Stimulated activated effector memory CD8-positive, alpha-beta T cell treated with anti-CD3 and anti-CD28 coated beads, Interleukin-12 subunit alpha, Interleukin-12 subunit beta, amount 100 ng/mL, for 72 hours (primary cell): Measurements from ENCODE around the gene OXSR1.

ENCODE experiments used
- ATAC-seq: fragments of 150-1000 bp; cut with Tn5 transposase; 2 replicates; pipeline ENCODE4 v1.10.0; 2021
- DNase-seq, 2 donors: peaks; one replicate each; pipeline ENCODE4 v3.0.0; 2021 to 2022; ENCODE audit warnings: low spot score in 2 of 2
- H3K27ac Mint-ChIP-seq: one replicate; pipeline ENCODE4 v1.8.0; 2022; ENCODE audit warnings: mild to moderate bottlenecking, mixed read lengths
- H3K36me3 Mint-ChIP-seq: one replicate; pipeline ENCODE4 v1.8.0; 2022; ENCODE audit warnings: mild to moderate bottlenecking, mixed read lengths
- H3K4me1 Mint-ChIP-seq: one replicate; pipeline ENCODE4 v1.8.0; 2022; ENCODE audit warnings: mixed read lengths
- H3K4me3 Mint-ChIP-seq: one replicate; pipeline ENCODE4 v1.8.0; 2022; ENCODE audit warnings: mild to moderate bottlenecking, mixed read lengths
- H3K9me3 Mint-ChIP-seq: one replicate; pipeline ENCODE4 v1.8.0; 2022; ENCODE audit warnings: mixed read lengths

OXSR1 gene

DNA sequence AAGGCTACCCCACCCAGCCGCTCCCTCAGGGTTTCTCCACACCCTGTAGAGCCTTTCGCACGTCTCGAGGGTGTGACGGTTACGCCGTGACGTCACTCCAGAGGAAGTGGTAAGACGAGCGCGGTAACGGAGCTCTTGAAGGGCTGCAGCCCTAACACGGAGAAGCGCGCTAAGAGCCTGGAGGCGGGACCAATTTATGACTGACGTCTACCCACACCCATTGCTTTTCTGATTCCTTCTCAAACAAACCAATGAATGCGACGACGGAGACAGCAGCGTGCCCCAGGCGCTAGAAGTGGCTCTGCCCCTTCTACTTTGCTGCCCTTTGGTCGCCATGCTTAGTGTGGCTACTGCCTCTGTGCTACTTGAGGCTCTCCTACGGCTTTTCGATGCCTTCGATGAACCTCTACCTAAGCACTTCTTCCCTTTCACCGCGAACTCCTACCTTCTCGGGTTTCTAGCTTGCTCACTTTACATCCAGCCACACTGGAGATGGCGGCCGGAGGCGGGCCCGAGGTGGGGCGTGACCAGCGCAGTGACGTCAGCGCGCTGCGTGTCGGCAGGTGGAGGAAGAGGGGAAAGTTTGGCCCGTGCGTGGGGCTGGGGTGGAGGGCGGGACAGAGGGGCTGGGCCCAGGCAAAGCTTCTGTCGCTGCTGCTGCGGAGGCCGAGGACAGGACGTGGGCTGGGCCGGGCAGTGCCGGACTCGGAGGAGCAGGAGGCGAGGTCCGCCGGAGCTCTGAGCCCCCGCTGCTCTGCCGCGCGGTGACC lies at the start of gene OXSR1:
TSS of gene OXSR1 (plus strand) at position 586 of the 770 bp plus-strand sequence. CDS start 340 bp downstream, outside the sequence.
- peak; percentile 93 for ATAC-seq
- H3K4me3 Mint-ChIP-seq, result peak within 1 kb of the TSS; percentile 95
- peak within 1 kb of the TSS; percentile 99 for H3K27ac Mint-ChIP-seq
- peaks cover 49% of the 10 kb centered on the region for H3K4me1 Mint-ChIP-seq
- H3K9me3 Mint-ChIP-seq, result no peaks in the 10 kb centered on the region
- peak; percentile 90 to 98 for DNase-seq
- H3K36me3 Mint-ChIP-seq, result peaks cover 54% of the 10 kb centered on the region

DNA sequence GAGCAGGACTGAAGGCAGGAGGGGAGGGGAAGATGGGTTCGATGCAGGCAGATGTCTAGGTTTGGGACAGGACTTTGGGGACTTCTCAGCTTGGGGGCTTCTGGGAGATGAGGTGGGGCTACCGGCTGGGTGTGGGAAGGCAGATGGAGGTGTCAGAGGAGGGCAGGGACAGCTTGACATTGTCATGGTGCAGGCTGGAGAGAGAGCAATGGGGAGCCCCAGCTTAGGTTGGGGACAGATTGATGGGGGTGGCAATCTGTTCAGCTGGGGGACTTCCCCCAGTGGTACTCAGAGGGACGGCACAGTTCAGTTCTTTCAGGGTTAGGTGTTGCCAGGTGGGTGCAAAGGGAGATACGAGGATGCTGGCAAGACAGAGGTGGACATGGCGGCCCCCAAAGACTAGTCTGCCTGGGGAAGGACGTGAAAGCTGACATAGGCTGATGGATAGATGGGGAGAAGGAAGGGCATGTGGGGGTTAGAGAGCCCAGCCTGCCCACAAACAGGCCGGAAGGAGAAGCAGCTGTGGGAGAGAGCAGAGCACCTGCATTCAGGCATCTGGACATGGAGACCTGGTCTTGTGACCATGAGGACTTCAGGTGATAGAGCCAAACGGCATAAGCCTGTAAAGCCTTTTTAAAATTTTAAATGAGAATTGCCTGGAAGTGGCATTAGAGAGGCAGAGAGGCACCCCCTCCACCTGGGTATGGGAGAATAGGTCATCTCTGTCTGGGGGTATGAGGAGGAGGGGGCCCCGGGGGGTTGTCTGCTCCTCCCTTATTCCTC lies 49.5 kb upstream of the OXSR1 start:
- H3K9me3 Mint-ChIP-seq, result no peaks in the 10 kb centered on the region
- no peak overlapping the region for H3K4me3 Mint-ChIP-seq
- DNase-seq (no peak), ATAC-seq (no peak)
- H3K27ac Mint-ChIP-seq, result peak overlapping the region; percentile 55
- peaks cover 18% of the 10 kb centered on the region for H3K4me1 Mint-ChIP-seq
- peaks cover 13% of the 10 kb centered on the region for H3K36me3 Mint-ChIP-seq

DNA sequence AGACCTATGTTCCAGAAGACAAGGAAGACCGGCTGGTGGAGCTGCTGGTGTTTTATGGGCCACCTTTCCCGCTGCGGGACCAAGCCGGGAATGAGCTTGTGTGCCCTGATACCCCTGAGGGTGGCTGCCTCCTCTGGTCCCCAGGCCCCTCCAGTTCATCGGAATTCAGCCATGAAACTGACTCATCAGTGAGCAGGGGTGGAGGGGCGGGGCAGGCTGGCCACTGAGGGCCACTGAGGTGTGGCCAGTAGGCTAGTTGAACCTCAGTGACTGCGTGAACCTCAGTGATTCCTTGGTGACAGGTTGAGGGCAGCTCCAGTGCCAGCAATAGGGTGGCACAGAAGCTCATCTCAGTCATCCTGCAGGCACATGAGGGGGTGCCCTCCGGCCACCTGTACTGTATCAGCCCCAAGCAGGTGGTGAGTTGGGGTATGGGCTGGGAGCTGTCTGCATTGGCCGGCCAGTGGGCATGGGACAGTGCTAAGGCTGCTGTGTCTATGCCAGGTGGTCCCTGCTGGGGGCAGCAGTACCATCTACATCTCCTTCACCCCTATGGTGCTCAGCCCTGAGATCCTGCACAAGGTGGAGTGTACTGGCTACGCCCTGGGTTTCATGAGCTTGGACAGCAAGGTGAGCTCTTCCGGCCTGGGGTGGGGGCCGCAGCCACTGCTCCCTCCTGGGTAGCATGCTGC lies 48.7 kb upstream of the OXSR1 start:
- Mint-ChIP-seq H3K4me3 (no peak overlapping the region), H3K36me3 (peaks cover 18% of the 10 kb centered on the region), H3K27ac (no peak overlapping the region), H3K9me3 (no peaks in the 10 kb centered on the region), H3K4me1 (peaks cover 18% of the 10 kb centered on the region)
- DNase-seq, result no peak
- ATAC-seq, result no peak

DNA sequence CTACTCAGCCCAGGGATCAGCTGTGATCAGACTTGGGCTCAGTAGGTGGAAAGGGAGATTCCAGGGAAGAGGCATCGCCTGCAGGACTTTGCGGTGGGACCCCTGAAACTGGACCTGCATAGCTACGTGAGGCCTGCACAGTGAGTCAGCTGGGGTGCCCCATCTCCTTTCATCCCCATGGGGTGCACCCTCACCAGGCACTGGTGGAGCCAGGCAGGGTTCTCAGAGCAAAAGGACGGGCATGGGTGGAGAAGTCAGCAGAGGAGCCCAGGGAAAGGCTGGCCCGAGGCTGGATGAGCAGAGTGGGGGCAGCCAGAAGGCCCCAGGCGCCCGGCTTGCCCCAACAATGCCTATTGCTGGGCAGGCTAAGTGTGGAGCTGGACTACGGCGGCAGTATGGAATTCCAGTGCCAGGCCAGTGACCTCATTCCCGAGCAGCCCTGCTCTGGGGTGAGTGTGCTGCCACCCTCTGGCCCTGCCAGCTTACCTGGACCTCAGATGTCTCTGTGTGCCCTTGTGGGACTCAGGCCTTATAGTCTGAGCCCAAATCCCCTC lies 48.1 kb upstream of the OXSR1 start:
- Mint-ChIP-seq H3K9me3 (no peaks in the 10 kb centered on the region), H3K4me1 (peaks cover 18% of the 10 kb centered on the region), H3K27ac (no peak overlapping the region), H3K36me3 (peaks cover 22% of the 10 kb centered on the region), H3K4me3 (no peak overlapping the region)
- no peak for ATAC-seq
- DNase-seq, result no peak

DNA sequence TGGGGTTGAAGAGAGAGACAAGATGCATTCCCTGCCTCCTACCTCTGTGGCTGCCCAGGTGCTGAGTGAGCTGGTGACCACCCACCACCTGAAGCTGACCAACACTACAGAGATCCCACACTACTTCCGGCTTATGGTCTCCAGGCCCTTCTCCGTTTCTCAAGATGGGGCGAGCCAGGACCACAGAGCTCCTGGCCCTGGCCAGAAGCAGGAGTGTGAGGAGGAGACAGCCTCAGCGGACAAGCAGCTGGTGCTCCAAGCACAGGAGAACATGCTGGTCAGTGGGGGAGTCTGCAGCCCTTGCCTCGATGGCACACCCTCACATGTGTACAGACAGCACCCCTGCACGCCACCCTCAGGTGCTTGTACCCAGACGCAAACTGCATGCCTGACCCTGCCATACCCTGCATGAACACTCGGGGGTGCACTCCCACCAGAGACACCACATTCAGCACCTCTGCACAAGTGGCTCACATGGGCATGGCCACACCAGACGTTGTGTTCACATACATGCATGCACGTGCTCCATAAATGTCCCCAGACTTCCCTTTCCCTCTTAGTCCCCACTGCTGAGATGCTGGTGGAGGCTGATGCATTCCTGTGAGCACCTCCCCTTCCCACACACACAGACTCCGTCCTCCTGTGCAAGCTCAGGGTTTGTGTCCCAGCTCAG lies 47.5 kb upstream of the OXSR1 start:
- DNase-seq, result peak; percentile 65 to 87
- Mint-ChIP-seq H3K9me3 (no peaks in the 10 kb centered on the region), H3K36me3 (peaks cover 28% of the 10 kb centered on the region), H3K4me3 (no peak overlapping the region), H3K27ac (peak overlapping the region; percentile 93), H3K4me1 (peaks cover 18% of the 10 kb centered on the region)
- peak; percentile 79 for ATAC-seq

DNA sequence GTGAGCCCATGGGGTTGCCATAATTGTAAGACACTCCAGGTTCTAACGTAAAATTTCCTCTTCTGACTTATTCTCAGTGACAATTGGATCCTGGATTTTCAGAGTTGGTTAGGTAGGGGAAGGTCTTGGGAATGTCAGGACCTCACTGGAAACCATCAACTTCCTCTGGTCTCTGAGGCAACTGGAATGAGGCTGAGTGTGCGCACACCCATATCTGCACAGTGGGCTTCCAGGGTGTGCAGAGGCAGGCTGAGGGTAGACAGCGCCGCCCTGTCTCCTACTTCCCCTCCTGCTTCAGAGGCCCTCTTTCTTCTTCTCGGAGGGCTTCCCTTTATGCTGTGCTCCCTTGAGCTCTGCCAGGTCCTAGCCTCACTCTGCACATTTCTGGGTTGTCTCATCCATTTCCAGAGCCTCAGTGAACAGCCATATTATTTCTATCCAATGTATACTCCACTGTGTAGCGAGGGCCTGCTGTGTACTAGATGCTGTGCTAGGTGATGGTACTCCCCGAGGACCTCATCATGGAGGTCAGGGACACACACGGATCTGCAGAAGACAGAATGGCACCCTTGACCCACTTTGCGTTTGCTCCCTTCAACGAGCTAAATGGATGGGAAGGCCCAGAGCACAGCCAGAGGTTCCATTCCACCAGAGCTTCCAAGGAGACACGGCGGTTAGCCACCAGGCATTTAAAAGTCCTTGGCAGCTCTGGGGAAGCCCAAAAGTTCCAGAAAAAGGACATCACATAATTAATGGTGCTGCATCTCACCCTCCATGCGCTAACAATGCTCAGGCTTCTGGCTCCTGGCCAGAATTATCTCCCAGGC lies 46.7 kb upstream of the OXSR1 start:
- DNase-seq, result no peak
- Mint-ChIP-seq H3K9me3 (no peaks in the 10 kb centered on the region), H3K27ac (peak overlapping the region; percentile 93), H3K4me1 (peaks cover 18% of the 10 kb centered on the region), H3K36me3 (peaks cover 36% of the 10 kb centered on the region), H3K4me3 (no peak overlapping the region)
- no peak for ATAC-seq

DNA sequence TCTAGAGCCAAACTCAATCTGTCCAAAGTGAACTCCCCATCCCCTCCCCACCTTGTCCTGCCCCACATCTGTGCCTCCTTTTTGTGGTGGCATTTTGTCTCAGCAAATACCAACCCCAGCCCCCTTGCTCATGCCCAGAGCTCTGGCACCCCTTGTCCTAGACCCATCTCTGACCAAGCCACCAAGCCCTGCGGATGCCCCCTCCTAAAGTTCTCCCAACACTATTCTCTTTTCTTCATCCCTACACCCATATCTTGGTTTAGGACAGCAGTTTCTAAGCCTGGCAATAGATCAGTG lies 46.1 kb upstream of the OXSR1 start:
- peaks cover 18% of the 10 kb centered on the region for H3K4me1 Mint-ChIP-seq
- peaks cover 41% of the 10 kb centered on the region for H3K36me3 Mint-ChIP-seq
- peak overlapping the region; percentile 93 for H3K27ac Mint-ChIP-seq
- no peak overlapping the region for H3K4me3 Mint-ChIP-seq
- DNase-seq, result no peak
- ATAC-seq, result no peak
- H3K9me3 Mint-ChIP-seq, result no peaks in the 10 kb centered on the region

DNA sequence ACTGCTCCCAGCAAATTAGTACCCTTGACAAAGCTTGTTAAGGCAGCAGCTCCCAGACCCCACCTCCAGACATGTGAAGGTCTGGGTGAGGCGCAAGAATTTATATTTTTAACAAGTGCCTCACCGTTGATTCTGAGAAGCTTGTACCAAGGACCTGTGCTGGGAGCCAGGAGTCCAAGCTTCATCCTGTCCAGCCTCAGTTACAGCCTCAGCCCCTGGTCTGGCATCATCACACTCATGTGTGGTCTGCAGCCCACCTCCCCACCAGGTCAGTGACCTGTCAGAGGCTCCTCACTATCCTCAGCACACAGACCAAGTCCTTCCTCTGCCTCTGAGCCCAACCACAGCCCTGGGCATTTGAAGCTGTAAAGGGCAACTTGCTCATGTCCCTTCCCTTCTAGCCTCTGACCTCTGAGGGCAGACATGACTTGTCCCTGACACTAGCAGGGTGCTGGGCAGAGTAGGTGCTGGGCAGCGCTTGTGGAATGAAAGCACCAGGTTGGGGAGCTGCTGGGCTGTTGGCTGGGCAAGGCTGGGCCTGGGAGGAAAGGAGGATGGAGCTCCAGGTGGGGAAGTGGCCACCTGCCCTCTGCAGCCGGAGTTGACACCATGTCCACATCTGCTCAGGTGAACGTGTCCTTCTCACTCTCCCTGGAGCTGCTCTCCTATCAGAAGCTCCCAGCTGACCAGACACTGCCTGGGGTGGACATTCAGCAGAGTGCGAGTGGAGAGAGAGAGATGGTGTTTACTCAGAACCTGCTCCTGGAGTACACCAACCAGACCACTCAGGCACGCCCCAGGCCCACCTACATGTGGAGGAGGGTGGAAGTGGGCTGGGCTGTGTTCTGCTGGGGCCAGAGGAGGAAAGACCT lies 45.3 kb upstream of the OXSR1 start:
- H3K9me3 Mint-ChIP-seq, result no peaks in the 10 kb centered on the region
- no peak for DNase-seq
- H3K4me1 Mint-ChIP-seq, result peaks cover 18% of the 10 kb centered on the region
- H3K36me3 Mint-ChIP-seq, result peaks cover 50% of the 10 kb centered on the region
- no peak for ATAC-seq
- H3K27ac Mint-ChIP-seq, result peak overlapping the region; percentile 93
- H3K4me3 Mint-ChIP-seq, result no peak overlapping the region

DNA sequence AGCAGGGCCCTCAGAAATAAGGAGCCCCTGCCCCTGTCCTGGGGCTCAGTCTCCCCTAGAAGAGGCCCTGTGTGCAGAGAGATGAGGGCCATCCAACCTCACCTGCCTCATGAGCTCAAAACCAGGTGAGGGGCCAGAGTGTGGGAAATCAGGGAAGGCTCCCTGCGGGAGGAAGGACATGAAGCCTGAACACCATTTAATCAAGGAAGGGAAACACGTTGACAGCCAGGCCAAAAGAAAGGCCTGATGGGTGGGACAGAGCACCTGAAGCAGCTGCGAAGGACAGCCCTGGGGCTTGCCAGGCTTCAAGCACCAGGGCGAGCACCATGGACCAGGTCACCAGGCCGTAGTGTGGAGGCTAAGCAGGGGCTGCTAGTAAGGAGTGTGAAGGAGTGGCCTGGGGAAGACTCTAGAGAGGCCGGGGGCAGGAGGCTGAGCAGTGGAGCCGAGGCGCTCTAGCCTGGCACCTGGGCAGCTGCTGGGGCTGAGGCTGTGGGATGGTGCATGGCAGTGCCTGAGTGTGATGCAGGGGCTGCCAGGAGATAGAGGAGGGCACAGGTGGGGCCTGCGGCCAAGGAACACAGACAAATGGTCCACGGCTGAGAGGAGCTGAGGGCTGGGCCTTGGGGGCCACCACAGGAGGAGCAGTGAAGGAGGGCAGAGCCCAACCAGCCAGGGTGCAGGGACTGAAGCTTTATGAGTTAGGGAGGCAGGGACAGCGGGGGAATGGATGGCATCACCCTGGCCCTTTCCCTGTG lies 44.5 kb upstream of the OXSR1 start:
- DNase-seq (no peak), ATAC-seq (no peak)
- Mint-ChIP-seq H3K4me3 (no peak overlapping the region), H3K4me1 (peaks cover 19% of the 10 kb centered on the region), H3K9me3 (no peaks in the 10 kb centered on the region), H3K27ac (peak overlapping the region; percentile 93), H3K36me3 (peaks cover 58% of the 10 kb centered on the region)

DNA sequence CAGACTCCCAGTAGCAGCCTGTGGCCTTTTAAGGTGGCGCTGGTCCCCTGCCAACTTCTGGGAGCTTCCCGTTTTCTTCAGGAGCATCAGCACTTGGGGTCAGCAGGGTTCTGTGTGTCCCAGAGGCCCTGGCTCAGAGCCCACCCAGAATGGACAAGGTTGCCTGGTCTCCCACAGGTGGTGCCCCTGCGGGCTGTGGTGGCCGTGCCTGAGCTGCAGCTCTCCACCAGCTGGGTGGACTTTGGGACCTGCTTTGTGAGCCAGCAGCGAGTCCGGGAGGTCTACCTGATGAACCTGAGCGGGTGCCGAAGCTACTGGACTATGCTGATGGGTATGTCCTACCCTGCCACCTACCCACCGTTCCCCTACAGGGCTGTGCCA lies 43.9 kb upstream of the OXSR1 start:
- H3K9me3 Mint-ChIP-seq, result no peaks in the 10 kb centered on the region
- H3K4me3 Mint-ChIP-seq, result no peak overlapping the region
- DNase-seq (no peak), ATAC-seq (no peak)
- peaks cover 18% of the 10 kb centered on the region for H3K4me1 Mint-ChIP-seq
- no peak overlapping the region for H3K27ac Mint-ChIP-seq
- H3K36me3 Mint-ChIP-seq, result peaks cover 64% of the 10 kb centered on the region

DNA sequence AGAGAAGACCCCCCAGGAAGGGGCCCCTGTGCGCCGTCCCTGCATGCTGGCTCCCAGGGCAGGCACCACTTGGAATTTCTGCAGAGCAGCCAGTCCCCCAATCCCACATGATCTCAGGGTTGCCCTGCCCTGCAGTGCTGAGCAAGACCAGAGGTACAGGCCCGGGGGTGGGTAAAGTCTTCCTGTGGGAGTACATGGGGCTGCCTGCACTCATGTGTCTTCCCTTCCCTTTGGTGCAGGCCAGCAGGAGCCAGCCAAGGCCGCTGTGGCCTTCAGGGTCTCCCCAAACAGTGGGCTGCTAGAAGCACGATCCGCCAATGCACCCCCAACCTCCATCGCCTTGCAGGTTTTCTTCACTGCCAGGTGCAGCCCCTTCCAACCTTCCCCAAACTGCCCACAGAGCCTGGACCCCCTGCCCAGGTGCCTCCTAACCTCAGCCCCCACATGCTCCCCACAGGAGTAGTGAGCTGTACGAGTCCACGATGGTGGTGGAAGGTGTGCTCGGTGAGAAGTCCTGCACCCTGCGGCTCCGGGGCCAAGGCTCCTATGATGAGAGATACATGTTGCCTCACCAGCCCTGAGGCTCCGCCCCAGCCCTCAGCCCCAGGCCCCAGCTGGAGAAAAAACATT lies 43.4 kb upstream of the OXSR1 start:
- Mint-ChIP-seq H3K36me3 (peaks cover 69% of the 10 kb centered on the region), H3K4me1 (peaks cover 18% of the 10 kb centered on the region), H3K4me3 (no peak overlapping the region), H3K9me3 (no peaks in the 10 kb centered on the region), H3K27ac (peak overlapping the region; percentile 74)
- DNase-seq, result no peak
- ATAC-seq, result no peak

DNA sequence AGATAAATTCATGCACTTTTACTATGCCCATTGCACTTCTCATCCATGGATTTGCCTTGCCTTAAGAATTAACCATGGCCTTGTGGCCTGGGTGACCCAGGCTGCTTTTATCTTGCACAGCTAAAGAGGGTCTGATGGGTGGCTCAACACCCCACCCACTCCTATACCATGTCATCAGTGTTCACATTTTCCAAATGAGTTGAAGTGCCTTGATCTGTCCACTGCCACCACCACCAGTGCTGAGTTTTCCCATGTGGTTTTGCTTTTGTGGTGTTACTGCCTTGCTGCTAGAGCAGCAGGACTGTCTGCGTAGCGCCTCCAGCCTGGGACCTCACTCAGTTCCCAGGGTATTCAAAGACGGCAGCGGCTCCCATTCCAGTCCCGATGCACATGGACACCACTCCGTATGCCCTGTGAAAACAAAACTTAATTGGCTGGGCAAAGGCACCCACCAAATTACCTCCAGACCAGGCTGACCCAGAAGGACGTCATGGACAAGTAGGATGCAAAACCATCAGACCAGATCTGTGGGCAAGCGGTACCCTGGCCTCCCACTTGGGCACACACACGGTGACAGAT lies 42.5 kb upstream of the OXSR1 start:
- no peak for ATAC-seq

More for the DNA sequence above, 42.5 kb upstream of the OXSR1 start:
- H3K9me3 Mint-ChIP-seq, result no peaks in the 10 kb centered on the region
- H3K27ac Mint-ChIP-seq, result peak overlapping the region; percentile 74
- no peak for DNase-seq
- H3K4me1 Mint-ChIP-seq, result peaks cover 16% of the 10 kb centered on the region
- H3K4me3 Mint-ChIP-seq, result no peak overlapping the region
- peaks cover 76% of the 10 kb centered on the region for H3K36me3 Mint-ChIP-seq
